HepG2 (cell line): ENCODE measurements around the gene PAIP2. TPM values are rescaled to one million over a fixed set of nuclear protein-coding genes. Genes with fewer than 3 reads are reported as not detected.

ENCODE experiments used
- ATF2 ChIP-seq: sonication (generic); formaldehyde crosslinking; IDR thresholded peaks from 2 replicates; pipeline ENCODE4 v1.4.0; 2020; ENCODE audit warnings: missing genetic modification reagents
- BCLAF1 ChIP-seq: fragments of 450-650 bp; IDR thresholded peaks from 2 replicates; pipeline ENCODE4 v1.6.1; 2017; ENCODE audit warnings: mild to moderate bottlenecking
- BHLHE40 ChIP-seq: IDR thresholded peaks from 2 replicates; pipeline ENCODE4 v1.6.1; 2011; ENCODE audit warnings: low read length, improper control_type of control experiment
- CENPBD1 ChIP-seq: sonication (generic); formaldehyde crosslinking; IDR thresholded peaks from 2 replicates; pipeline ENCODE4 v1.8.0; 2022; ENCODE audit warnings: missing genetic modification reagents, low read depth, mild to moderate bottlenecking, borderline replicate concordance
- CHD2 ChIP-seq: IDR thresholded peaks from 2 replicates; pipeline ENCODE4 v1.6.1; 2011; ENCODE audit warnings: low read depth, low read length, improper control_type of control experiment
- DDIT3 ChIP-seq: sonication (generic); formaldehyde crosslinking; IDR thresholded peaks from 2 replicates; pipeline ENCODE4 v1.4.0; 2020; ENCODE audit warnings: mild to moderate bottlenecking, missing genetic modification reagents
- DPF2 ChIP-seq: sonication (generic); formaldehyde crosslinking; IDR thresholded peaks from 2 replicates; pipeline ENCODE4 v1.4.0; 2020; ENCODE audit warnings: mild to moderate bottlenecking, low read depth, missing genetic modification reagents, borderline replicate concordance
- FLYWCH1 ChIP-seq: sonication (generic); formaldehyde crosslinking; IDR thresholded peaks from 2 replicates; pipeline ENCODE4 v1.8.1; 2023; ENCODE audit warnings: mild to moderate bottlenecking, missing genetic modification reagents
- GMEB2 ChIP-seq: IDR thresholded peaks from 2 replicates; pipeline ENCODE4 v1.6.1; 2016; ENCODE audit warnings: missing biosample characterization, missing genetic modification reagents, low read depth
- HOMEZ ChIP-seq: IDR thresholded peaks from 2 replicates; pipeline ENCODE4 v1.6.1; 2016; ENCODE audit warnings: low read depth
- MEIS2 ChIP-seq: sonication (generic); formaldehyde crosslinking; IDR thresholded peaks from 2 replicates; pipeline ENCODE4 v1.9.0; 2021; ENCODE audit warnings: mild to moderate bottlenecking, missing genetic modification reagents
- PCBP2 ChIP-seq: fragments of 200-400 bp; formaldehyde crosslinking; optimal IDR thresholded peaks from 2 replicates; pipeline ENCODE3; 2018; ENCODE audit warnings: low read length, low read depth; ENCODE audit not compliant: poor library complexity, severe bottlenecking
- POLR2AphosphoS5 ChIP-seq: IDR thresholded peaks from 2 replicates; pipeline ENCODE4 v1.6.1; 2012; ENCODE audit warnings: low read depth, low read length
- TAF1 ChIP-seq: sonication (generic); formaldehyde crosslinking; IDR thresholded peaks from 2 replicates; pipeline ENCODE4 v1.4.0; 2020; ENCODE audit warnings: missing genetic modification reagents
- ZNF275 ChIP-seq: sonication (generic); formaldehyde crosslinking; IDR thresholded peaks from 2 replicates; pipeline ENCODE4 v1.8.0; 2022; ENCODE audit warnings: missing genetic modification reagents, mild to moderate bottlenecking, inconsistent platforms, borderline replicate concordance
- ZNF329 ChIP-seq: sonication (generic); formaldehyde crosslinking; IDR thresholded peaks from 2 replicates; pipeline ENCODE4 v1.9.0; 2021; ENCODE audit warnings: low read depth, mild to moderate bottlenecking, missing genetic modification reagents
- ZNF432 ChIP-seq: sonication (generic); formaldehyde crosslinking; IDR thresholded peaks from 2 replicates; pipeline ENCODE4 v1.5.0; 2020; ENCODE audit warnings: missing genetic modification reagents, mild to moderate bottlenecking, borderline replicate concordance
- ZNF672 ChIP-seq: sonication (generic); formaldehyde crosslinking; IDR thresholded peaks from 2 replicates; pipeline ENCODE4 v1.8.1; 2022; ENCODE audit warnings: missing genetic modification reagents
- ZNF720 ChIP-seq: sonication (generic); formaldehyde crosslinking; IDR thresholded peaks from 2 replicates; pipeline ENCODE4 v1.4.0; 2020; ENCODE audit warnings: missing genetic modification reagents
- ZNF768 ChIP-seq: sonication (generic); formaldehyde crosslinking; IDR thresholded peaks from 2 replicates; pipeline ENCODE4 v1.4.0; 2020; ENCODE audit warnings: missing genetic modification reagents
- ZNF792 ChIP-seq: IDR thresholded peaks from 2 replicates; pipeline ENCODE4 v1.6.1; 2016
- polyA plus RNA-seq, 8 experiments: library from polyadenylated mRNA; depleted of rRNA in 3 of 8; stranded (reverse) in 7 of 8; unstranded in 1 of 8; fragments of >200 nt; fragmentation: Illumina TruSeq in 4 of 8; extraction: Trizol in 4 of 8; gene quantifications; 2 replicates each; pipeline versions ENCODE4 v1.2.1 to v1.2.3, GENCODE V29; 2011 to 2016; ENCODE audit warnings: low read depth in 4 of 8, missing spikeins in 1 of 8, mixed read lengths in 1 of 8; ENCODE audit not compliant: insufficient read depth in 1 of 8
- total RNA-seq, 5 experiments: library from RNA; depleted of rRNA; stranded (reverse); fragments of >200 nt; fragmentation: Illumina TruSeq; extraction: Trizol; gene quantifications; 2 replicates each; pipeline ENCODE4 v1.2.3, GENCODE V29; 2016; ENCODE audit warnings: low read depth in 1 of 5

Gene PAIP2
- total and polyA plus RNA-seq, 2 of the 13 experiments (the other 11 are each of a cell fraction or from before 2014, with no cell fraction given): 61.5 to 76.3 TPM

- TF ChIP-seq ATF2 (CRISPR knock-in tag): peak; percentile 40; the same call in 1 of the 2 replicates
- TF ChIP-seq CENPBD1 (CRISPR knock-in tag): no peak
- TF ChIP-seq TAF1 (CRISPR knock-in tag): no peak
- no peak for TF ChIP-seq ZNF672 (CRISPR knock-in tag)
- TF ChIP-seq CHD2: no peak
- TF ChIP-seq ZNF792 (CRISPR knock-in tag): no peak
- no peak for TF ChIP-seq ZNF275 (CRISPR knock-in tag)
- TF ChIP-seq GMEB2 (CRISPR knock-in tag): no peak
- TF ChIP-seq BCLAF1: no peak
- no peak for TF ChIP-seq ZNF720 (CRISPR knock-in tag)
- no peak for TF ChIP-seq BHLHE40
- no peak for TF ChIP-seq FLYWCH1 (CRISPR knock-in tag)
- peak; percentile 16; the same call in 1 of the 2 replicates for TF ChIP-seq DPF2 (CRISPR knock-in tag)
- TF ChIP-seq PCBP2: no peak
- TF ChIP-seq ZNF329: no peak
- no peak for TF ChIP-seq DDIT3
- no peak for TF ChIP-seq ZNF432 (CRISPR knock-in tag)
- no peak; the same call in 1 of the 2 replicates for TF ChIP-seq ZNF768 (CRISPR knock-in tag)
- TF ChIP-seq MEIS2 (CRISPR knock-in tag): 0 out of 2 replicates have a peak, but pooled peaks have one; percentile 38
- peak; percentile 25; the same call in 1 of the 2 replicates for TF ChIP-seq POLR2AphosphoS5
- no peak for TF ChIP-seq HOMEZ (CRISPR knock-in tag)
Observed at GRCh38 chr5:139388198-139388821, 46.7 kb downstream of the PAIP2 start (continued).
